ENCODE results near the gene IFITM10.
"Not testable (repeated sequence)": the region's sequence is repeated elsewhere in the genome, so short reads cannot be mapped to it uniquely, and the experiment has no call there.

The IFITM10 gene

GRCh38 chr11:1688336-1688947 lies 62.0 kb downstream of the IFITM10 start:
- H3K9me3 ChIP-seq (ENCODE audit: insufficient read depth, low read length); H3K27me3 ChIP-seq (ENCODE audit: low read length): not testable (repeated sequence)

GRCh38 chr11:1686220-1686619 lies 64.2 kb downstream of the IFITM10 start:
- H3K79me2 ChIP-seq (ENCODE audit: insufficient read depth, low read length); H4K20me1 ChIP-seq (ENCODE audit: low read depth, low read length); H3K36me3 ChIP-seq (ENCODE audit: low read length); H3K9ac ChIP-seq (ENCODE audit: low read length); H3K9me2 ChIP-seq (replicated peaks; ENCODE audit: insufficient read depth, low read length); H3K4me3 ChIP-seq (ENCODE audit: insufficient read depth, low read length, poor library complexity, severe bottlenecking); H3K27me3 ChIP-seq (ENCODE audit: low read length); H3K4me2 ChIP-seq (ENCODE audit: low read depth, low read length, poor library complexity, severe bottlenecking); H3F3A ChIP-seq (ENCODE audit: insufficient read depth); H3K27ac ChIP-seq (ENCODE audit: low read depth, low read length); H2AFZ ChIP-seq (ENCODE audit: low read depth, low read length, severe bottlenecking); H3K9me3 ChIP-seq (ENCODE audit: insufficient read depth, low read length): not testable (repeated sequence)

More at GRCh38 chr11:1688336-1688947, 62.0 kb downstream of the IFITM10 start:
- not testable (repeated sequence) for H3K27ac ChIP-seq (ENCODE audit: low read depth, low read length); H3K79me2 ChIP-seq (ENCODE audit: insufficient read depth, low read length); H3K36me3 ChIP-seq (ENCODE audit: low read length); H3K9me2 ChIP-seq (replicated peaks; ENCODE audit: insufficient read depth, low read length); H3K9ac ChIP-seq (ENCODE audit: low read length); H3F3A ChIP-seq (ENCODE audit: insufficient read depth); H3K4me2 ChIP-seq (ENCODE audit: low read depth, low read length, poor library complexity, severe bottlenecking); H3K4me3 ChIP-seq (ENCODE audit: insufficient read depth, low read length, poor library complexity, severe bottlenecking); H4K20me1 ChIP-seq (ENCODE audit: low read depth, low read length); H2AFZ ChIP-seq (ENCODE audit: low read depth, low read length, severe bottlenecking)

GRCh38 chr11:1684886-1685874 lies 65.2 kb downstream of the IFITM10 start:
- H3K9me2 ChIP-seq (replicated peaks; ENCODE audit: insufficient read depth, low read length); H3K36me3 ChIP-seq (ENCODE audit: low read length); H3F3A ChIP-seq (ENCODE audit: insufficient read depth); H4K20me1 ChIP-seq (ENCODE audit: low read depth, low read length); H3K27me3 ChIP-seq (ENCODE audit: low read length); H3K4me3 ChIP-seq (ENCODE audit: insufficient read depth, low read length, poor library complexity, severe bottlenecking); H3K4me2 ChIP-seq (ENCODE audit: low read depth, low read length, poor library complexity, severe bottlenecking); H3K9ac ChIP-seq (ENCODE audit: low read length); H3K9me3 ChIP-seq (ENCODE audit: insufficient read depth, low read length); H3K79me2 ChIP-seq (ENCODE audit: insufficient read depth, low read length); H2AFZ ChIP-seq (ENCODE audit: low read depth, low read length, severe bottlenecking); H3K27ac ChIP-seq (ENCODE audit: low read depth, low read length): not testable (repeated sequence)

GRCh38 chr11:1683904-1684572 lies 66.4 kb downstream of the IFITM10 start:
- not testable (repeated sequence) for H3F3A ChIP-seq (ENCODE audit: insufficient read depth); H3K4me2 ChIP-seq (ENCODE audit: low read depth, low read length, poor library complexity, severe bottlenecking); H2AFZ ChIP-seq (ENCODE audit: low read depth, low read length, severe bottlenecking); H3K9ac ChIP-seq (ENCODE audit: low read length); H3K9me3 ChIP-seq (ENCODE audit: insufficient read depth, low read length); H3K27ac ChIP-seq (ENCODE audit: low read depth, low read length); H3K9me2 ChIP-seq (replicated peaks; ENCODE audit: insufficient read depth, low read length); H3K4me3 ChIP-seq (ENCODE audit: insufficient read depth, low read length, poor library complexity, severe bottlenecking); H3K27me3 ChIP-seq (ENCODE audit: low read length); H3K36me3 ChIP-seq (ENCODE audit: low read length); H3K79me2 ChIP-seq (ENCODE audit: insufficient read depth, low read length); H4K20me1 ChIP-seq (ENCODE audit: low read depth, low read length)

DNA sequence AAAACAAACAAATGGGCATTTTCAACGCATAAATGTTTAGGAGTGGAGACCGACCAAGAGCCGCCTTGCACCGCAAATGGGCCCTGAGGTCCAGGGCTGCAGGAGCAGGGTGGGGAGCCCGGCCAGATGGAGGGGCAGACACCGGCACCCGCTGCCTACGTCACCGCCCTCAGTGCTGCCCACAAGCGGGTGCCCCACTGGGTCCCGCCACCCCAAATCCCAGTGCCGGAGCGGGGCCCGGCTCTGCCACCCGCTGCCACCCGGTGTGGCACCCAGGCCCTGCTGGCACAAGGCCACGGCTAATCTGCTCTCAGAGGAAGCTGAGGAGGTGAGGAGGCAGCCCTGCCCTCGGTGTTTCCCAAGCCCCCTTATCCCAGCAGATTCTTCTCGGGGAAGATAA lies 67.2 kb downstream of the IFITM10 start:
- H3K27ac ChIP-seq (ENCODE audit: low read depth, low read length); H3F3A ChIP-seq (ENCODE audit: insufficient read depth): not testable (repeated sequence)

More for the DNA sequence above, 67.2 kb downstream of the IFITM10 start:
- H3K9me3 ChIP-seq (ENCODE audit: insufficient read depth, low read length); H3K9me2 ChIP-seq (replicated peaks; ENCODE audit: insufficient read depth, low read length); H3K9ac ChIP-seq (ENCODE audit: low read length); H3K27me3 ChIP-seq (ENCODE audit: low read length); H3K4me2 ChIP-seq (ENCODE audit: low read depth, low read length, poor library complexity, severe bottlenecking); H4K20me1 ChIP-seq (ENCODE audit: low read depth, low read length); H2AFZ ChIP-seq (ENCODE audit: low read depth, low read length, severe bottlenecking); H3K79me2 ChIP-seq (ENCODE audit: insufficient read depth, low read length); H3K4me3 ChIP-seq (ENCODE audit: insufficient read depth, low read length, poor library complexity, severe bottlenecking); H3K36me3 ChIP-seq (ENCODE audit: low read length): not testable (repeated sequence)
